Vagina (tissue), 2 donors: ENCODE results near the gene PPP1R3F. TPM values are rescaled to one million over a fixed set of nuclear protein-coding genes. Genes with fewer than 3 reads are reported as not detected.

Source experiments
- DNase-seq, 2 donors: peaks; one replicate each; pipeline ENCODE4 v3.0.0-alpha.2; 2017; ENCODE audit errors: extremely low spot score in 2 of 2
- H3K27ac ChIP-seq: fragments of 200-600 bp; sonication (generic); one replicate; pipeline ENCODE4 v1.5.1; 2019
- H3K27me3 ChIP-seq: fragments of 200-600 bp; sonication (generic); one replicate; pipeline ENCODE4 v1.5.1; 2019
- H3K36me3 ChIP-seq, 2 donors: fragments of 200-600 bp; sonication (generic); one replicate each; pipeline ENCODE4 v1.5.1; 2017 to 2019
- H3K4me1 ChIP-seq: fragments of 200-600 bp; sonication (generic); one replicate; pipeline ENCODE4 v1.5.1; 2019
- H3K4me3 ChIP-seq, 2 donors: fragments of 200-600 bp; sonication (generic); 1 replicate in 1 of 2; 2 replicates in 1 of 2; pipeline ENCODE4 v1.5.1; 2016 to 2019
- H3K9me3 ChIP-seq: fragments of 200-600 bp; sonication (generic); one replicate; pipeline ENCODE4 v1.5.1; 2019
- POLR2A ChIP-seq, 2 donors: fragments of 450-650 bp; IDR thresholded peaks; one replicate each; pipeline ENCODE4 v1.6.1; 2017; ENCODE audit warnings: antibody characterized with exemption in 2 of 2, mild to moderate bottlenecking in 2 of 2, moderate library complexity in 2 of 2
- POLR2AphosphoS5 ChIP-seq, 2 donors: sonication (generic); formaldehyde crosslinking; IDR thresholded peaks; one replicate each; pipeline ENCODE4 v1.9.0; 2017; ENCODE audit warnings: antibody characterized with exemption in 2 of 2, mild to moderate bottlenecking in 2 of 2, low read depth in 1 of 2; ENCODE audit not compliant: insufficient read depth in 1 of 2
- intact Hi-C: fragments of 100-400 bp; cut with DNase I; formaldehyde crosslinking; loops from one replicate; pipeline ENCODE4 v1.15.1; 2023
- total RNA-seq: library from RNA; depleted of rRNA; stranded (reverse); fragments of >200 nt; gene quantifications from one replicate; pipeline ENCODE4 v1.2.3, GENCODE V29; 2016
- TF ChIP-seq, protein P1 (sequence below), 3 experiments: fragments of 450-650 bp in 2 of 3; fragments of 200-600 bp in 1 of 3; sonication (generic) in 1 of 3; IDR thresholded peaks; one replicate each; pipeline ENCODE4 v1.5.1; 2017 to 2019; ENCODE audit warnings: antibody characterized with exemption in 3 of 3, mild to moderate bottlenecking in 2 of 3, moderate library complexity in 2 of 3

PPP1R3F gene
- total RNA-seq, 1 donor from 2014 or later: 18.9 TPM

DNA sequence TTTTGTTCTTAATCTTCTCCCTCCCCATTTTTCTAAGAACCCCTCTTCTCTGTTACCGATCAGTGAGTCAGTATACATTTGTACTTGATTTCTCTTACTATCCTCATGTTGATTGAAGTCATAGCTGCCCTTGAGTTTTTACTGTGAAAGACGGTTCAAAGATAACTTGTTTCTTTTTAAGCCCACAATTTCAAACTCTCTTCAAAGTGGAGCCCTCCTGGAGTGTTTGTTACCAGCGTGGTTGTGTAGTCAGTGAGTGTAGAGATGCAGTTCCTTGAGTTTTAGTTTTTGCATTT is 7.9 kb downstream of the PPP1R3F start:
- no peaks in the 10 kb centered on the region for H3K36me3 ChIP-seq
- TF ChIP-seq, protein P1, sequence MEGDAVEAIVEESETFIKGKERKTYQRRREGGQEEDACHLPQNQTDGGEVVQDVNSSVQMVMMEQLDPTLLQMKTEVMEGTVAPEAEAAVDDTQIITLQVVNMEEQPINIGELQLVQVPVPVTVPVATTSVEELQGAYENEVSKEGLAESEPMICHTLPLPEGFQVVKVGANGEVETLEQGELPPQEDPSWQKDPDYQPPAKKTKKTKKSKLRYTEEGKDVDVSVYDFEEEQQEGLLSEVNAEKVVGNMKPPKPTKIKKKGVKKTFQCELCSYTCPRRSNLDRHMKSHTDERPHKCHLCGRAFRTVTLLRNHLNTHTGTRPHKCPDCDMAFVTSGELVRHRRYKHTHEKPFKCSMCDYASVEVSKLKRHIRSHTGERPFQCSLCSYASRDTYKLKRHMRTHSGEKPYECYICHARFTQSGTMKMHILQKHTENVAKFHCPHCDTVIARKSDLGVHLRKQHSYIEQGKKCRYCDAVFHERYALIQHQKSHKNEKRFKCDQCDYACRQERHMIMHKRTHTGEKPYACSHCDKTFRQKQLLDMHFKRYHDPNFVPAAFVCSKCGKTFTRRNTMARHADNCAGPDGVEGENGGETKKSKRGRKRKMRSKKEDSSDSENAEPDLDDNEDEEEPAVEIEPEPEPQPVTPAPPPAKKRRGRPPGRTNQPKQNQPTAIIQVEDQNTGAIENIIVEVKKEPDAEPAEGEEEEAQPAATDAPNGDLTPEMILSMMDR (IDR thresholded peaks at IDR 0.05): no peak
- TF ChIP-seq POLR2AphosphoS5 (IDR thresholded peaks at IDR 0.05; ENCODE audit: insufficient read depth in 1 of 2, low read depth in 1 of 2): no peak
- no peak for TF ChIP-seq POLR2A (IDR thresholded peaks at IDR 0.05)
- H3K27ac ChIP-seq: no peak overlapping the region
- intact Hi-C loops: no loop called here
- no peaks in the 10 kb centered on the region for H3K9me3 ChIP-seq
- H3K4me3 ChIP-seq: no peak overlapping the region
- DNase-seq: no peak
- H3K4me1 ChIP-seq: peaks cover 13% of the 10 kb centered on the region
- no peaks in the 10 kb centered on the region for H3K27me3 ChIP-seq

DNA sequence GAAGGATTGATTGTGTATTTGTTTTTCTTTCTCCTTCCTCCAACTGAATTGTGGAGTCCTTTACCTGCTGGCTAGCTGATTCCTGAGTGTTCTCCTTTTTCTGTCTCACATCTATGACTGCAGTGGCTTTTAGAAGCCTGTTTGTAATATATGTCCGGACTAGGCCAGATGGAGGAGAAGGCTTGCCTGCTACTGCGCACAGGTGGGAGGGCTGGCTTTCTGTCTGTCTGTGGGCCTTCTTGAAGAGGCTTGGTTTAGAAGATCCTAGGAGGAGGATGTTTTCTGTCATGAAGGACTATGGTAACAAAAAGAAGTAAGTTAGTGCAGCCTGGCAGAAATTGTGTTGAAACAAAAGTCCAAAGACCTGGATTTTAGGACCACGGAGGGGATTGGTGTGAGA is 8.5 kb downstream of the PPP1R3F start:
- no peak overlapping the region for H3K4me3 ChIP-seq
- H3K27ac ChIP-seq: no peak overlapping the region
- no peak for DNase-seq
- peaks cover 11% of the 10 kb centered on the region for H3K4me1 ChIP-seq
- no peaks in the 10 kb centered on the region for H3K27me3 ChIP-seq
- TF ChIP-seq, protein P1 (IDR thresholded peaks at IDR 0.05): no peak
- TF ChIP-seq POLR2AphosphoS5 (IDR thresholded peaks at IDR 0.05; ENCODE audit: insufficient read depth in 1 of 2, low read depth in 1 of 2) (no peak), POLR2A (IDR thresholded peaks at IDR 0.05) (no peak)
- intact Hi-C loops: no loop called here
- no peaks in the 10 kb centered on the region for H3K9me3 ChIP-seq
- H3K36me3 ChIP-seq: no peaks in the 10 kb centered on the region

DNA sequence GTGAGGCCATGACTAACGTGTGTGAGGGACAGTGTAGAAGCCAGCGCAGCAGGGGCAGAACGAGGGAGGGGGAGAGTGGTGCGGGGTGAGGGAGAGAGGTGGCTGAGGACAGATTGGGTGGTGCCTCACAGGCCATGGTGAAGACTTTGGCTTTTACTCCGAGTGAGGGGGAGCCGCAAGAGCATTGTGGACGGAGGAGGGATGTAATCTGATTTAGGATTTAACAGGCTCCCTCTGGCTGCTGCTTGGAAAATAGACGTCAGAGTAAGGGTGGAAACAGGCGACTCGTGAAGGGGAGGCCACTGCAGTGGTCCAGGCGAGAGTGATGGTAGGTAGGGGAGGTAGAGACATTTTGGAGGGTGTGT is 13.0 kb downstream of the PPP1R3F start:
- no peak overlapping the region for H3K4me3 ChIP-seq
- H3K4me1 ChIP-seq: peaks cover under 1% of the 10 kb centered on the region
- H3K9me3 ChIP-seq: no peaks in the 10 kb centered on the region
- H3K27me3 ChIP-seq: no peaks in the 10 kb centered on the region
- intact Hi-C loops: no loop called here
- H3K27ac ChIP-seq: no peak overlapping the region
- DNase-seq: no peak
- TF ChIP-seq POLR2A (IDR thresholded peaks at IDR 0.05): no peak
- TF ChIP-seq POLR2AphosphoS5 (IDR thresholded peaks at IDR 0.05; ENCODE audit: insufficient read depth in 1 of 2, low read depth in 1 of 2): no peak
- TF ChIP-seq, protein P1 (IDR thresholded peaks at IDR 0.05): no peak
- peaks cover 0 to 6% of the 10 kb centered on the region in 2 donors for H3K36me3 ChIP-seq

DNA sequence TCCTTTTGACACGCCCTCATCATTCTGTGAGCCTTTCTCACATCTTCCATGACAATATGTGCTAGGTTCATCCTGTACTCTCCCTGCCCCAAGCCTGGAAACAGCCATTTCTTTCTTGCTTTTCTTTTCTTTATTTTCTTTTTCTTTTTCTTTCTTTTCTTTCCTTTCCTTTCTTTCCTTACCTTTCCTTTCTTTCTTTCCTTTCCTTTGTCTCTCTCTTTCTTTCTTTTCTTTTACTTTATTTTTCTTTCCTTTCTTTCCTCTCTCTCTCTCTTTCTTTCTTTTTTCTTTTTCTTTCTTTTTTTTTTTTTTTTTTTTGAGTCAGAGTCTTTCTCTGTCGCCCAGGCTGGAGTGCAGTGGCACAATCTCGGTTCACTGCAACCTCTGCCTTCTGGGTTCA is 14.6 kb downstream of the PPP1R3F start:
- intact Hi-C loops: no loop called here

DNA sequence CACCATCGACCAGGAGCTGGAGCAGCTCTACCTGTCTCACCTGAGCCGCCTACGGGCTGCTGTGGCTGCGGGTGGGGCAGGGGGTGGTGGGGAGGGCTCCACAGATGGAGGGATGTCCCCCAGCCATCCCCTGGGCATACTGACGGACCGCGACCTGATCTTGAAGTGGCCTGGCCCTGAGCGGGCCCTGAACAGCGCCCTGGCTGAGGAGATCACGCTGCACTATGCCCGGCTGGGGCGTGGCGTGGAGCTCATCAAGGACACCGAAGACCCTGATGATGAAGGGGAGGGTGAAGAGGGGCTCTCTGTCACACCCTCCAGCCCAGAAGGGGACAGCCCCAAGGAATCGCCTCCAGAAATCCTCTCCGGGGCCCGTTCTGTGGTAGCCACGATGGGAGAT is 16.5 kb downstream of the PPP1R3F start:
- Histone ChIP-seq H3K9me3 (no peaks in the 10 kb centered on the region), H3K27me3 (no peaks in the 10 kb centered on the region), H3K4me3 (no peak overlapping the region), H3K27ac (no peak overlapping the region), H3K36me3 (peaks cover 0 to 6% of the 10 kb centered on the region in 2 donors), H3K4me1 (no peaks in the 10 kb centered on the region)
- intact Hi-C loops: no loop called here
- TF ChIP-seq, protein P1 (IDR thresholded peaks at IDR 0.05): no peak
- TF ChIP-seq POLR2A (IDR thresholded peaks at IDR 0.05) (no peak), POLR2AphosphoS5 (IDR thresholded peaks at IDR 0.05; ENCODE audit: insufficient read depth in 1 of 2, low read depth in 1 of 2) (no peak)
- no peak for DNase-seq

More for the DNA sequence above, 14.6 kb downstream of the PPP1R3F start:
- Histone ChIP-seq H3K4me3 (no peak overlapping the region), H3K4me1 (no peaks in the 10 kb centered on the region), H3K27ac (no peak overlapping the region), H3K36me3 (peaks cover 0 to 6% of the 10 kb centered on the region in 2 donors), H3K27me3 (no peaks in the 10 kb centered on the region), H3K9me3 (no peaks in the 10 kb centered on the region)
- no peak for TF ChIP-seq POLR2AphosphoS5 (IDR thresholded peaks at IDR 0.05; ENCODE audit: insufficient read depth in 1 of 2, low read depth in 1 of 2)
- TF ChIP-seq, protein P1 (IDR thresholded peaks at IDR 0.05): no peak
- TF ChIP-seq POLR2A (IDR thresholded peaks at IDR 0.05): no peak
- DNase-seq: no peak
